Renal cortical epithelial cell (primary cell): Measurements from ENCODE around the gene ADAMTSL1. TPM values are rescaled to one million over a fixed set of nuclear protein-coding genes. Genes with fewer than 3 reads are reported as not detected.

Experiments used
- DNase-seq: peaks from one replicate; pipeline ENCODE4 v3.0.0-alpha.2; 2011; ENCODE audit warnings: low read depth
- total RNA-seq: library from RNA; depleted of rRNA; stranded (reverse); fragments of >200 nt; gene quantifications from 2 replicates; pipeline ENCODE4 v1.2.3, GENCODE V29; 2014

ADAMTSL1 gene
- total RNA-seq, 1 donor from 2014 or later: 1.5 TPM

DNA sequence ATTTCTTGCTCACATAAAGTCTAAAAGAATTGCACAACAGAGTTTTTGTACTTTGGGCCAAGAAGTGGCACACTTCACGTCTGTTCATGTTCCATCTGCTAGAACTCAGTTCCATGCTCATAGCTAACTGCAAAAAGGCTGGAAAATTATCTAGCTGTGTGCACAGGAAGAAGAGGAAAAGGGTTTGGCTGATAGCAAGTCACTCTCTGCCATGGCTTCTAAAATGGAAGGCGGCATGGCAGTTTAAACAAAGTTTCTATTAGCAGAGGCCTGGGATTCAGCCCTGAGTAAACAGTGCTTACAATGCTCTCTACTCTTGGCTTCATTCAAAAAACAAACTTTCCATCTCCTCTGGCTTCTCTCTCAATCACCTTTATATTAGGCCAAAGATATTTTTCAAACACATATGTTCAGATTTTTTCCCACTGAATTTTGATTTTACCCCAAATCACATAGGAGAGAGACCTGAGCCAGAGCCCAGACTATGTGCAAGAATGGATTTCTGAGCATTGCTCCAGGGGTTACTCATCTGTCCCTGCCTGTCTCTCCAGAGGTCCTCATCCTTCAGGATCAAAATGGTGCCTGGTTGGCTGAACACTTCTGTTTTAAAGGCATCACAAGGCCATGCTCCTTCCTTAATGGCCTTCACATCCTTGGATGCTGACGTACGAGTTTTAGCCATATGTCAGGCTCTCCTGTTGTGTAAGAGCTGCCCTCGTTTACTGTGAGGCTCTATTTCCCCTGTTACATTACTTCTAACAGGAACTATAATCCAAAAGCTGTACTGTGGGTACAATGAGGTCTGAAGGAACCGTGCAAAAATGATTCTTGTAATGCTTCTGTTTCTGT is 332.5 kb downstream of the ADAMTSL1 start:
- DNase-seq: no peak

DNA sequence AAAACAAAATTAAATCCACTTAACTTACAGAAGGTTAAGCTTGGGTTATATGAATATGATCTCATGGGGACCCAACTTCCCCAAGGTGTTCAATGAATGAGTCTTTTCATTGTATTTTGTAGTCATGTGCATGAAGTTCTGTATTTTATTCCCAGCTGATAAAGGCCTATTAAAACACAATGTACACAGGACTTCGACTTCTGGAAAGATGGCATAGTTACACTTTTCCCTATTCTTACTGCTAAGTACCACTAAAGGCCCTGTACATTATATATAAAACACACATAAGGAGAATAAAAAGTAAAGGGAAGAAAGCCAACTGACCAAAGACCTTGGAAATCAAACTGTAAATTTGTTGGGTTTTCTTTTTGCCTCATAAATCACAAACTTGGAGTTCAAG is 336.6 kb downstream of the ADAMTSL1 start:
- no peak for DNase-seq

DNA sequence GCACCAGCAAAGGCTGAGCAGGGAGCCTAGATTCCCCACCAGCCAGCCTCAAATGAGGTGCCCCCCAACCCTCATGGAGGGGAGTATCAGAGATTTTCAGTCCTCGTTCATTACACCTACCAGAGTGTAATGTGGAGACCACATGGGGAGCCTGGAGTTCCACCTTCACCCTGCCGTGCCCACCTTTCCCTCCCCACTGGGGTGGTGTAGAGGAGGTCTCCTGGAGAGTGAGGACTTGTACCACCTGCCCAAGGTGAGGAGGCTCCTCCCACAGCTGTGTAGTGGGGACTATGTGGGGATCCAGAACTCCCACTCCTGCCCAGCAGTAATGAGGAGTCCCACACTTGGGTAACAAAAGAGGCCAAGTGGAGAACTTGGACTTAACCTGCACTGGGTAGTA is 337.2 kb downstream of the ADAMTSL1 start:
- no peak for DNase-seq

DNA sequence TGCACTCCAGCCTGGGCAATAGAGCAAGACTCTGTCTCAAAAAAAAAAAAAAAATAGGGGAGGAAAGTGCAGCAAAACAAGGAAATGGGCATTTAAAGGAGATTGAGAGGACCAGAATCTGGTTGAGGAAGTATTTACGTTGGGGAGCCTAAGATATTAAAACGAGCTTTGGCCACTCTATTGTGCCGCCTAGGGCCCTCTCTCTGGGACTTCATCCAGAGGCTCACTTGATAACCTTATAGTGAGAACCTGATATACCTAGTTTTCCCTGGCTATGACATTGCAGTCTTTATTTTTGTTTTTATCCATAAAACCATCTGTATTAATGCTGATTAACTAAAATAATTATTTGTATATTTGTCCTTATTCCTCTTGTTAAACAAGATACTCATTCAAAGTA is 345.5 kb downstream of the ADAMTSL1 start:
- DNase-seq: no peak

DNA sequence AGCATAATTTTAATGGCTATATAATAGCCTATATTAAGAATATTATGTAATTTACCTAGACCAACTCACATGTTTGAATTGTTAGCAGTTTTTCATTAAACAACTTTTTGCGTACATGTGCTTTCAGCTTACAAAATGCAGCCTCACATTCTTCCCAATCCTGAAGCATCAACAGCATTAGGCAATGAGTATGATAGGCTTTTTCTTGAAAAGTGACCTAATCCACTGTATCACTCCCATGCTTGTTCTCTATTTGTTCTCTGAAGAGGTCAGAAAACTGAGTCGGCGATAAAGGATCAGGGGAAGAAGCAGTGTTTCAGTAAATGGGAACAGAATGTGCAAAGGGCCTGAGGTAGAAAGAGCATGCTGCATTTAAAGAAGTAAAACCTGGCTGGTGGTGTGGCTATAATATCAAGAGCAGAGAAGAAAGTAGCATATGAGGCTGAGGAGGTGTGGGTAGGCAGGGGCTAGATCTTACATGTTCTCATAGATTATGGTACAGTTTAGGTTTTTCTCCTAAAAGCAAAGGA is 346.7 kb downstream of the ADAMTSL1 start:
- no peak for DNase-seq

DNA sequence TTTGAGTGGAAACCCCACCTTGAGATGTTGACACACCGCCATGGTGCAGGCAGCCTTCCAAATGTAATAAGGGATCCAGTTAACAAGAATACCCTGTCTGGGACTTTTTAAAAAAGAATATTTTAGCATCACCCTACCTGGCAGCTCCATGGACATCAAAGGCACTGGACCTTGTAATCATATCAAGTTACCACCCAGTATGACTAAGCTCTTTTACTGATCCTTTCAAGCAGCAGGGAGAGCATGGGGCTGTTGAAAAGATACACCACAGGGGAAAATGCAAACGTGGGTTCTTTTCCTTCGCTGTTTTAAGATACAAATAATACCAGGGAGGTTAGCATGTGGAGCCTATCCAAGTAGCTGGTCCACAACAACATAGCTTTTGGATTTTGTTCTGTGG is 347.8 kb downstream of the ADAMTSL1 start:
- peak; percentile 77 for DNase-seq

DNA sequence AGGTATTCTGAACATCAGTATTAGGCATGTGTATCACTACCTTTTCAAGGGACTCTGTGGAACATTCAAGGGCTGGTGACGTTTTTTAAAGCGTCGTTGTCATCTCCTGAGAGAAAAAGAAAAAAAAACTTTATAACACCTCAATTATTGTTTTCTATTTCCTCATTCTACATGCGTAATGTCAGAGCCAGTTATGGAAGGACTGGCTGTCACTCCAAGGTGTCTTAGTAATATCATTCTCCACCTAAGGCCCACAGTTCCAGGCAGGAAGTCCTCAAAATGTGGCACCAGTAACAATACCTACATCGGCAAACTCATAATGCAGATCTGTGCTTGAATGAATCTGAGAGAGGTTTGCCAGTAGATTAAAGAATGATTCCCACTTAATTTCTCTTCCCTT is 348.9 kb downstream of the ADAMTSL1 start:
- DNase-seq: no peak

DNA sequence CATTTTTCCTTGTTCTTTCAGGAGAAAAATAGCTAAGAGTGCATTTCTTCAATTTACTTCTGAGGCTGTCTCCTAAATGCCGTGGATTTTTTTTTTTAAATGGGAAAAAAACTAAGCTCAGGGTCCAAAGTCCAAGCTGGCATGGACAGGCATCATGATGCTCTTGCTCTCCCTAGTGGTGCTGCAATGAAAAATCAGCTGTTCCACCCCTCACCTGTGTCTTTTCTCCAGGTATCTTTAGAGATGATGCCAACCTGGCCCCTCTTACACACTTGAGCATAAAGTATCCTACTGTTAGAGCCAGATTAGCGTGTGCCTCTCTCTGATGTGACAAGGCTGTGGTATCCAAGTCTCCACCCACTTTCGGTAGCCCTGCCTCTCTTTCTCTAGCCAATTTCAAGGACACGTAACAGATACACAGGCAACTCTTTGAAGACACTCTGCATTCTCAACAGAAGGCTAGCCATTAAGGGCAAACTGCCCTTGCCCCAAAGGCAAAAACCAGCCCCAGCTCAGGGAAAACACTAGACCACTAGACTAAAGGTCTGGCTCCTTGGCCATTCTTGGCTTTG is 350.2 kb downstream of the ADAMTSL1 start:
- peak; percentile 52 for DNase-seq

DNA sequence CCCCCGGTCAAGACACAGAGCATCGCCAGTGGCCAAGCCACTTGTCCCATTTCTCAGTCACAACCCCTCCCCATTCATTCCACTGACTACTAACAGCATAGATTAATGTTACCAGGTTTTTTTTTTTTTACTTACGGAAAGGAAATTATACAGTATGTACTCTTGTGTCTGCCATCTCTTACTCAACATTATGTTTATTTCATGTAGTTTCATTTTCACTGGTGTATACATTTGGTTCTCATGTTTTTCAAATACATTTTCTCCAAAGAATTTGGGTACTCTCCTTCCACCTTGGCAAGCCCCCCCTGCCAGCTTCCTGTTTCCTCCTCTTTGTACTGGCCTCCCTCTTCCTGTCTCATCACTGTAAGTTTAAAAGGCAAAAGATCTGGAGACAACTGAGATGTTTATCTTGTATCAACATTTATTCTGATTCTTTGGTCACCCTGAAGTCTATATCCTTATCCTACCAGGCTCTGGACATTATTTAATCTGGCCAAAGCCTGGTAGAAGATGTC is 351.8 kb downstream of the ADAMTSL1 start:
- no peak for DNase-seq

DNA sequence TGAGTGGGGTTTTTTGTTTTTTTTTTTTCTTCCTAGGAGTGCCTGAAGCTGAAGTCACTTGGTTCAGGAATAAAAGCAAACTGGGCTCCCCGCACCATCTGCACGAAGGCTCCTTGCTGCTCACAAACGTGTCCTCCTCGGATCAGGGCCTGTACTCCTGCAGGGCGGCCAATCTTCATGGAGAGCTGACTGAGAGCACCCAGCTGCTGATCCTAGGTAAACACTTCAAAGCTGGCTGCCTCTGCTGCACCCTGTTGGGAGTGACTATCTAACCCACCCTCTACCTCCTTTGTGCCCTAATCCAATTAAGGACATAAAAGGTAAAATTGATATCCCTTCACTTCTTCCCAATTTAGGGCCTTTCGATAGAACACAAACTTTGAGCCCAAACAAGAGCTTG is 352.3 kb downstream of the ADAMTSL1 start:
- DNase-seq: no peak

DNA sequence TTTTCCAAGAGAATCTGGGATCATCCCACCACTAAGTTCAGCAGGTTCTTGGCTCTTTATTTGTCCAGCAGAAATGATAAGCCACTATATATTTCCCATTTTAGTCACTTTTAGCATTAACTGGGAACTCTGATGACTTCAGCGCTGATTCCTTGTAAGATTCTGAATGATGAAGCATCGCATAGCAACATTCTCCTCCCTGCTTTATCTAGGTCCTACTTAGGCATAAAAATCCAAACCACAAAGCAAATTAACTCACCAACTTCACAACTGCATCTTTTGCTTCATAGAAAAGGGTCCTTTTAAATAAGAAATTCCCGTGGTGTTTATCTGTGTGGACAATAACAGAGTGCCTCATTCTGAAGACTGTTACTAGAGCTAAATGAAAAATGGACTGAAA is 355.1 kb downstream of the ADAMTSL1 start:
- no peak for DNase-seq

DNA sequence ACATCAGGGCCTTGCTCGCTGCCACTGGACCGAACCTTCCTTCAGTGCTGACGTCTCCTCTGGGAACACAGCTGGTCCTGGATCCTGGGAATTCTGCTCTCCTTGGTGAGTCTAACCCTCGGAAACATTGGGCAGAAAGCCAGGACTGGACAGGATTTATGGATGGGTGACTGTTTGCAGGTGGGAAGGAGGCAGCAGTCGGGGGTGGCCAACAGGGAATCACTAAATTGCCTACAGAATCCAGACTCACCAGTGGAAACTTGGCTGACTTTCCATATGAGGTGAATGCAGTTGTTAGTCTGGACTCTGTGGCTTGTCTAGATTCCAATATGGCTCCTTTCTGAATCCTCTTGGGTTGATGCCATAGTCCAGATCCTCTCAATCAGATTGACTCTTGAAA is 355.9 kb downstream of the ADAMTSL1 start:
- DNase-seq: peak; percentile 59

DNA sequence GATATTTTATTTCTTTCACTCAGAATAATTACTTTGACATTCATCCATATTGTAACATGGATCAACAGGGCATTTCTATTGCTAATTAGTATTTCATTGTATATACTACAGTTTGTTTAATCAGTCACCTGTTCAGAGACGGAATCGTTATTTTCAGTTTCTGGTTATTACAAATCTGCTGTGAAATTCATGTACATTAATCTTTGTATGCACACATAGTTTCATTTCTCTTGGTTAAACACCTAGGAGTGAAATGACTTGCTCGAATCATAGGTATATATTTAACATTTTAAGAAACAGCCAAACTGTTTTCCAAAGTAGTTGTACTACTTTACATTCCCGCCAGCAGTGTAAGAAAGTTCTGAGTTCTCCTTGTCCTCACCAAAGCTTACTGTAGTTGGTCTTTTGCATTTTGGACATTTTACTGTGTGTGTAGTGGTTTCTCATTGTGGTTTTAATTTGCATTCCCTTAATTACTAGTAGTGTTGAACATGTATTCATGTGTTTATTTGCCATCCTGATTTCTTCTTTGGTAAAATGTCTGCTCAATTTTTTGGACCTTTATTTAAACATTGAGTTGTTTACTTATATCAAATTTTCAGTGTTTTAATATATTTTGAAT is 360.9 kb downstream of the ADAMTSL1 start:
- no peak for DNase-seq

DNA sequence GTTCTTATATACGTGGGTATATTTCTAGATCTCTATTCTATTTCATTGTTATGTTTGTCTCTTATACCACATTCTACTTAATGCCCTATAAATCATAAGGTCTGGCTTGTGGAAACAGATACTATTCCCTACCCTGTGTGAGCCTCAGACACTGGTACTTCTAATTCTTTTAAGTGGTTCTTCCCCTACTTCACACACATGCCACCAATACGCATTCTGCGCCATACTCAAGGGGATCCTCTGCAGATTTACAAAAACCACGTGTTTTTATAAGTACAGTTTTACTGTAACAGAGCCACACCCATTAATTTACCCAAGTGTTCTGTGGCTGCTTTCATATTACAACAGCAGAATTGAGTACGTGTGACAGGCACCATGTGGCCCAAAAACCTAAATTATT is 363.4 kb downstream of the ADAMTSL1 start:
- no peak for DNase-seq

DNA sequence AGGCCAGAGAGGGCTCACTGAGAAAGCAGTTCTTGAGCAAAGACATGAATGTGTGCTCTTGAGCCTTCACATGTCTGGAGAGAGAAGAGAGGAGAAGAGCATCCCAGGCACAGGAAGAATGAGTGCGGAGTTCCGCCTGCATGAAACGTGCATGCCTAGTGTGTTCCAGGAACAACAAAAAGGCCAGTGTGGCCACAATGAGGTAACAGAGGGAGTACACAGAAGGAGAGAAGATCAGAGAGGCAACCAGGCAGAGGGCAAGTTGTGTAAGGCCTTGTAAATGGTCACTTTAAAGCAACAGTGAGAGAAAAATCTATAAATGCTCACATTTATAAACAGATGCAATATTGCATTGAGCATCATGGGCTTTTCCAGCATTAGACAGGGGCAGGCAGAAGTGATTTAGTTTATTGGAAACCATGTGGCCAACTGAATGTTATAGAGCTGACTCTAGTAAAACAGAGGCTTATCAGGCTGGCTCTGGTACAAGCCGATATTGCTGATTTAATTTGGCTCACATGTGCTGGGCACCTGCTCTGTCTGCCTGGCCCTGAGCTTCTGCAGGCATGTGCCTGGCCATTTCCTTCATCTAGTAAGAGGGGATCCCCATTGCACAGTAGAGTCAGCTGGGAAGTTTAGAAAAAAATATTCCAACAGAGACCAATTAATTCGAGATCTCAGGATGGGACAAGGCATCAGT is 373.8 kb downstream of the ADAMTSL1 start:
- no peak for DNase-seq

DNA sequence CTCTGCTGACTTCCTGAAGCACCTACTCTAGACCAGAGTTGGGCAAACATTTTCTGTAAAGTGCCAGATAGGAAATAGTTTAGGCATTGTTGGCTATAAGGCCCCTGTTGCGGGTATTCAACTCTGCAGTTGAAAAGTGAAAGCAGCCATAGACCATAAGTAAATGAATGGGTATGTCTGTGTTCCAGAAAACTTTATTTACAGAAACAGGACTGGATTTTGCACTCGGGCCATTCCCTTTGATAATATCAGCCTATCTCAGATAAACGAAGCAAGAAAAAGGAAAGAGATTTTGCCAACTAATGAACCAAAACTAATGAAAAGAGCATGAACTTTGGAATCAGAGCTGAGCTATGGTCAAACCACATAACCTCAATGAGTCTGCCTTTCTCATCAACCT is 374.7 kb downstream of the ADAMTSL1 start:
- DNase-seq: peak; percentile 35

DNA sequence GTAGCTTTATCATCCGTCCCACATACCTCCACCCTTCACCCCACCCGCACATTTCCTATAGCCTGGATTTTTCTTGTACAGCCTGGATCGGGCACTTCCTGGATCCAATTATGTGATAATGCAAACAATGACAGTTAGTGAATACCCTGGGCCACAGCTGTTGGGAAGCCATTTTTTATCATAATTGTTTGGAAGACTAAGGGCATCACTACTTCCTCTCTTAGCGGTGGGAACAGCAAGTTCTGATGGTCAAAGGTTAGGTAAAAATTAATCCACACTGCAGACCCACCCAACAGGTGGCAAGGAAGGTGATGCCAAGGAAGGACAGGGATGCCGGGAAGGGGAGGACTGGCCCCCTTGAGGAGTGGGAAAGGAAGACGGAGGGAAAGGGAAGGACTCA is 375.3 kb downstream of the ADAMTSL1 start:
- no peak for DNase-seq

DNA sequence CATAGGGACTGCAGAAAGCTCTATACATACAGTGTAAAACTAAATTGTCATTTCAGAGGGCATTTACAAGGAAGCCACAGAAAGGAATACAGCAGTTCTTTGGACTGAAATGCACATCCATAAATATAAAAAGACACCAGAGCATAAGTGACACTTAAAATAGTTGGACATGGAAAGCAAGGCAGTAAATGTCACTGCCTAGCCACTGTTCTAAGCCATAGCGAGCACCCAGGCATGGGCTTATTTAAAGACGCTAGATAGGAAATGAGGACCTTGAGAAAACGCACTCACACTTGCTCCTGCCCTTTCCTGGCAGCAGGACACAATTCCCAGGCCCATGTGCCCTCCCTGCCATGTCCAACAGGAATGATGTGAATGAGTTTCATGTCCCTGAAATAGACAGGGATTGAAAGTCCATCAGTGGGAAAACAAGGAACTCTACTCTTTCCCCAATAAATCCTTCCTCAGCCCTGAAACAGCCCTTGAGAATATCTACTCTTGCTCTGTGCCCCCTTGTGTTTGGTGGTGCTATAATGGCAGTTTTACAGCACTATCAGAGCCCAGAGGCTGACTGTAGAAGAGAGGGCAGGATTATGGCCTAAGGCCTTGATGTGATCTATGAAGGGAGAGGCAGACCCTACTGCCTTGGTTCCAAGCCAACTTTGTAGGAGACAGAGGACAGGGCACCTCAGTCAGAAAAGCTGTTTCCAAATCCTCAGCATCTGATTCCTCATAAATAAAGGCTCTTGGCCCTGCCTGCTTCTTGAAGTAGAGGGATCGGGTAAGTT is 376.1 kb downstream of the ADAMTSL1 start:
- no peak for DNase-seq

DNA sequence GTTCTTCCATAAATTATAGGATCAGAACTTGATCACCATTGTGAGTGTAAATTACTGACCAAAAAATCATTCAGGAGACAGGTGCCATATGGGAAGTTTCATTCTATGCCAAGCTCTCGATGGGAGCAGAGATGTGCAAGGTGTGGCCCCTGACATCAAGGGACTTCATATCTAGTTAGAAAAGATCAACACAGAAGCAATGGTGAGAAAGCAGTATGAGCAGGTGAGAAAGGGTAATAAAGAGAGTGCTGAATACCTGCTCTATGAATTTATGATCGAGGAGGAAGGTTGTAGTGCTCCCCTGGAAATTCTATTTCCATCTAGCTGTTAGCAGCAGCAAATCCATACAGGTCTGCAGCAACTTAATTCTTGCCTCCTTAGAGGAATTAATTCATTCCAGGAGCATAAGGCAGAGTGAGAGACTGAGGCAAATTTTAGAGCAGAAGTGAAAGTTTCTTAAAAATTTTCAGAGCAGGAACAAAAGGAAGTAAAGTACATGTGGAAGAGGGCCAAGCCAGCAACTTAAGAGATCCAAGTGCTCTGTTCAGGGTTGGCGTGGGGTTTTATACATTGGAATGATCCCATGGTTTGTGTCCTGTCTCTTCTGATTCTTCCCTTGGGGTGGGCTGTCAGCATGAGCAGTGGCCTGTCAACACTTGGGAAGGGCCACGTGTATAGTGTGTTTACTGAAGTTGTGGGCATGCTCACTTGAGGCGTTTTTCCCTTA is 377.3 kb downstream of the ADAMTSL1 start:
- DNase-seq: no peak

DNA sequence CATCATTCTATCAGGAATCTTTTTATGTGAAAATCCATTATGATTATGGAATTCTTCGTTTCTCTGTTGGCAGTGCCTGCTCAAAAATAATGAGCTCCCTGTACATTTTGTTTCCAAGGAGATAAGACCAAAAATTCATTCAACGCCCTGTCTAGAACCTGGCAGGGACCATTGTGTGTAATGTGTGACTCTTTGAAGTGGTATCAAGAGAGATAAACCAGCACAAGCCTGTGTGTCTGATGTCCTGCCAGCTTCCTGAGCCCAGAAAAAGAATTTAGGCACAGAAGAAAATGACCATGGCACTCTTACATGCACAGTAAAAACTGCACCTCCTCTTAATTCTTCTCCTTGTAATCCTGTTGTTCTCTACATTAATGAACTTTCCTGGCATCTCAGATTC is 381.7 kb downstream of the ADAMTSL1 start:
- no peak for DNase-seq

DNA sequence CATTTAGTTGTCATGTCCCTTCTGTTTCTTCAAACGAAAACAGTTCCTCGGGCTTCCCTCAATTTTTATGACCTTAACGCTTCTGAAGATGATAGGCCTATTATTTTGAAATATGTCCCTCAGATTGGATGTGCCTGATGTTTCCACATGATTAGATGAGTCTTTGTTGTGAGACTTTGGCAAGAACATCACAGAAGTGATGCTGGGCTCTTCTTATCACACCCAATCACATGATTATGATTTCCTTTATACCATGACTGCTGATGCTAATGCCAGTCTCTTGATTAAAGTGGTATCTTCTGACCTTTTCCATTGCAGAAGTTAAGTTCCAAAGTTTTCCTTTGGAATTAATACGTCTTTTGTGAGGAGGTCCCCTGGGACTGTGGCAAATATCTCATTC is 383.4 kb downstream of the ADAMTSL1 start:
- no peak for DNase-seq
